ENCODE data around the gene ART3.

The ART3 gene

DNA sequence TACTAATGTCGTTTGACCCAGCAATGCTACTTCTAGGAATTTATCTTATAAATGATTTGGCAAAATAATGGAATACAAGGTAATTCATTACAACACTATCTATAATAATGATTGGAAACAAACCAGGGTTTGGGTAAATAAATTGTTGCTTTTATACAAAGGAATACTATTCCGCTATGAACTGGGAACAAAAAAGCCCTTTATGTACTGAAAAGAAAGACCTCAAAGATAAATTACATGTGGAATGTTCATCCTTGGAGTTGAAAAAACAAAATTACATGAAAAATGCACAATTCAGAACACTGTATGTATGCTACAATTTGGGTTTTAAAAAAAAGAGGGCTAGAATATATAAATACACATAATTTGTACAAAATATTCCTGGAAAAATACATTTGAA, 78.8 kb downstream of the ART3 start:
- no peak for DNase-seq

DNA sequence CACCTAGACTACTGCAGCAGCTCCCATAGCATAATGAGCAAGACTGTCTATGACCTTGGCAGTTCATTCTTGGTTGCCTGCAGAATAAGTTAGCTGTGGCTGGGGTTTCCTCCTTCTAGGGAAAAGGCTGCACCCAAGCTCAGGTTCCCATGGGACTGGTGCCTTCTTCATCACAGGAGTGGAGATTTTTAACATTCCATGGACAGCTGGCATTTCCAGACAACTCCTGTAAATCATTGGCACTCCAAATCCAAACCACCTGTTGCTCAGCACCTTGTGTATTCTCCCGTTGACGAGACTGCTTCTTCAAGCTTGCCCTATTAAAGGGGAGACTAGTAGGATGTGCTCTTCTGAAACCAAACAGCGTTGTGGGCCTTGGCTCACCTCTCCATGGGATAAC, 81.5 kb downstream of the ART3 start:
- no peak for DNase-seq

DNA sequence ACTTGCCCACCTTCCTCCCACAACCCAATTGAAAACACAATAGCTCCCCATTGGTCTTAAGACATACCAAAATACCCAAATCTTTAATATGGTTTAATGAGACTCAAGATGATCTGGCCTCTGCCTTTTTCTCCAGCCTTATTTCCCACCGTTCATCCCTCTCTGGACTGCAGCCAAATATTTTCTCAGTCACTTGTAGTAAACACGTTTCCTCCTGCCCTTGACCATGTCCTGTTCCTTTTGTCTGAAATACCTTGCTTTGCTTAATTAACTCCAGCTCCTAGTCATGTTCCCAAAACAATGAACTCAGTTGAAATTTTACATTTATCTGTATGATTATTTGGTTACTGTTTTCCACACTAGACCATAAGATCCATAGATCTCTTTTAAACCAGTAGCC, 82.1 kb downstream of the ART3 start:
- DNase-seq, result no peak

- no peak for DNase-seq
Measured at GRCh38 chr4:76160355-76160754, 85.8 kb downstream of the ART3 start.

Data from GDM1 (cell line).